H1 (cell line): ENCODE measurements around the gene KCNH5. TPM values are rescaled to one million over a fixed set of nuclear protein-coding genes. Genes with fewer than 3 reads are reported as not detected.

Source experiments
- CTCF ChIA-PET: fragments of 300-600 bp; sonication (Branson Sonifier 250); formaldehyde crosslinking; loops from one replicate; lab custom pipeline; 2021; ENCODE audit not compliant: partially characterized antibody; lab: Charles Lee
- POLR2A ChIA-PET: fragments of 300-600 bp; sonication (Branson Sonifier 250); formaldehyde crosslinking; loops from one replicate; lab custom pipeline; 2021; ENCODE audit warnings: inconsistent platforms; ENCODE audit not compliant: partially characterized antibody; lab: Charles Lee
- DNase-seq, 2 experiments: peaks; one replicate each; pipeline versions ENCODE4 v3.0.0 to v3.0.0-alpha.2; 2010 to 2022; ENCODE audit warnings: low spot score in 2 of 2, low read depth in 1 of 2, mixed read lengths in 1 of 2
- FAIRE-seq: peaks from 2 replicates; lab custom pipeline; 2011; peaks lifted over from hg19 to GRCh38; lab: Jason Lieb, UNC
- H2AFZ ChIP-seq: 2 replicates; pipeline ENCODE4 v1.8.1; 2012; ENCODE audit warnings: low read length, inconsistent platforms
- H2AK5ac ChIP-seq: 2 replicates; pipeline ENCODE4 v1.6.1; 2013; ENCODE audit warnings: low read depth, low read length
- H2BK120ac ChIP-seq: replicated peaks from 2 replicates; pipeline ENCODE3; 2013; ENCODE audit warnings: low read depth, low read length, inconsistent platforms
- H2BK12ac ChIP-seq: 2 replicates; pipeline ENCODE4 v1.6.1; 2013; ENCODE audit warnings: low read depth, low read length
- H2BK15ac ChIP-seq: 2 replicates; pipeline ENCODE4 v1.6.1; 2013; ENCODE audit warnings: low read length
- H2BK20ac ChIP-seq: 2 replicates; pipeline ENCODE4 v1.6.1; 2013; ENCODE audit warnings: low read length
- H2BK5ac ChIP-seq: 2 replicates; pipeline ENCODE4 v1.6.1; 2013; ENCODE audit warnings: low read depth, low read length
- H3K14ac ChIP-seq: 2 replicates; pipeline ENCODE4 v1.6.1; 2013; ENCODE audit warnings: inconsistent platforms; ENCODE audit not compliant: insufficient read length
- H3K18ac ChIP-seq: 2 replicates; pipeline ENCODE4 v1.6.1; 2013; ENCODE audit warnings: low read length; ENCODE audit errors: extremely low read depth
- H3K23ac ChIP-seq: 2 replicates; pipeline ENCODE4 v1.6.1; 2013; ENCODE audit warnings: inconsistent platforms; ENCODE audit not compliant: insufficient read length
- H3K23me2 ChIP-seq: 2 replicates; pipeline ENCODE4 v1.6.1; 2013; ENCODE audit warnings: low read depth, low read length
- H3K27ac ChIP-seq: 2 replicates; pipeline ENCODE4 v1.6.1; 2011; ENCODE audit warnings: low read depth, low read length, inconsistent platforms
- H3K27me3 ChIP-seq, 4 experiments: replicated peaks in 1 of 4; 1 replicate in 1 of 4; 2 replicates in 3 of 4; pipeline versions ENCODE4 v1.6.1 to v1.8.1; 2011 to 2013; ENCODE audit warnings: low read length in 3 of 4, mild to moderate bottlenecking in 3 of 4, inconsistent platforms in 2 of 4, mixed read lengths in 2 of 4, moderate library complexity in 1 of 4; ENCODE audit not compliant: control insufficient read depth in 3 of 4, insufficient read depth in 3 of 4; ENCODE audit errors: extremely low read depth in 1 of 4
- H3K36me3 ChIP-seq, 4 experiments: 2 replicates each; pipeline versions ENCODE4 v1.6.1 to v1.8.1; 2011 to 2013; ENCODE audit warnings: mild to moderate bottlenecking in 4 of 4, low read length in 3 of 4, moderate library complexity in 2 of 4, control low read depth in 1 of 4, inconsistent platforms in 1 of 4; ENCODE audit not compliant: insufficient read depth in 4 of 4, control insufficient read depth in 2 of 4
- H3K4ac ChIP-seq: replicated peaks from 2 replicates; pipeline ENCODE3; 2013; ENCODE audit warnings: low read length, low read depth, mixed read lengths, inconsistent platforms; ENCODE audit not compliant: insufficient read length
- H3K4me1 ChIP-seq, 4 experiments: replicated peaks in 1 of 4; 1 replicate in 1 of 4; 2 replicates in 3 of 4; pipeline versions ENCODE4 v1.6.1 to v1.8.1; 2011 to 2013; ENCODE audit warnings: low read length in 3 of 4, inconsistent platforms in 2 of 4, mixed read lengths in 1 of 4; ENCODE audit not compliant: insufficient read depth in 4 of 4, control insufficient read depth in 3 of 4
- H3K4me2 ChIP-seq, 2 experiments: 2 replicates each; pipeline versions ENCODE4 v1.6.1 to v1.8.1; 2011 to 2013; ENCODE audit warnings: low read depth in 2 of 2, low read length in 2 of 2, control low read depth in 1 of 2, inconsistent platforms in 1 of 2, mild to moderate bottlenecking in 1 of 2; ENCODE audit not compliant: insufficient read depth in 1 of 2
- H3K4me3 ChIP-seq, 4 experiments: fragments of 200-600, 300-600 bp in 1 of 4; sonication (generic), shearing (Covaris generic), sonication (Bioruptor Twin) in 1 of 4; 2 replicates each; pipeline versions ENCODE4 v1.5.1 to v1.8.1; 2011 to 2016; ENCODE audit warnings: low read length in 4 of 4, low read depth in 3 of 4, control low read depth in 2 of 4, inconsistent platforms in 2 of 4, mild to moderate bottlenecking in 2 of 4, mixed read lengths in 1 of 4, moderate library complexity in 1 of 4; ENCODE audit not compliant: insufficient read depth in 2 of 4; ENCODE audit errors: extremely low read depth in 1 of 4
- H3K56ac ChIP-seq: replicated peaks from 2 replicates; pipeline ENCODE3; 2013; ENCODE audit warnings: low read depth, mild to moderate bottlenecking, mixed read lengths, low read length, inconsistent platforms; ENCODE audit not compliant: insufficient read length
- H3K79me1 ChIP-seq: 2 replicates; pipeline ENCODE4 v1.6.1; 2013; ENCODE audit warnings: low read depth, low read length, control low read depth
- H3K79me2 ChIP-seq, 2 experiments: 2 replicates each; pipeline versions ENCODE4 v1.6.1 to v1.8.1; 2012 to 2013; ENCODE audit warnings: low read length in 2 of 2, mild to moderate bottlenecking in 2 of 2, inconsistent platforms in 1 of 2; ENCODE audit not compliant: insufficient read depth in 2 of 2, control insufficient read depth in 1 of 2
- H3K9ac ChIP-seq, 4 experiments: replicated peaks in 1 of 4; 1 replicate in 1 of 4; 2 replicates in 3 of 4; pipeline versions ENCODE4 v1.6.1 to v1.8.1; 2011 to 2013; ENCODE audit warnings: low read depth in 3 of 4, low read length in 3 of 4, control low read depth in 2 of 4, mild to moderate bottlenecking in 2 of 4, moderate library complexity in 2 of 4, inconsistent platforms in 1 of 4; ENCODE audit errors: extremely low read depth in 1 of 4
- H3K9me3 ChIP-seq, 2 experiments: 2 replicates each; pipeline versions ENCODE4 v1.6.1 to v1.8.1; 2012 to 2013; ENCODE audit warnings: mild to moderate bottlenecking in 2 of 2, moderate library complexity in 2 of 2, control low read depth in 1 of 2, inconsistent platforms in 1 of 2, low read depth in 1 of 2, low read length in 1 of 2, mixed read lengths in 1 of 2; ENCODE audit not compliant: insufficient read depth in 2 of 2
- H4K20me1 ChIP-seq, 2 experiments: replicated peaks in 1 of 2; 2 replicates each; pipeline versions ENCODE3 to v1.8.1; 2011 to 2013; ENCODE audit warnings: inconsistent platforms in 2 of 2, low read length in 2 of 2, mild to moderate bottlenecking in 1 of 2; ENCODE audit not compliant: insufficient read depth in 2 of 2, control insufficient read depth in 1 of 2
- H4K5ac ChIP-seq: 2 replicates; pipeline ENCODE4 v1.6.1; 2013; ENCODE audit warnings: low read length, low read depth, mixed read lengths, inconsistent platforms; ENCODE audit not compliant: insufficient read length
- H4K8ac ChIP-seq: 2 replicates; pipeline ENCODE4 v1.8.0; 2013; ENCODE audit warnings: mild to moderate bottlenecking, moderate library complexity, low read length, inconsistent platforms; ENCODE audit not compliant: insufficient read depth; ENCODE audit errors: extremely low read depth
- H4K91ac ChIP-seq: replicated peaks from 2 replicates; pipeline ENCODE3; 2013; ENCODE audit warnings: low read length, mixed read lengths, inconsistent platforms; ENCODE audit not compliant: insufficient read length
- BACH1 ChIP-seq: IDR thresholded peaks from 2 replicates; pipeline ENCODE4 v1.6.1; 2012; ENCODE audit warnings: low read length, improper control_type of control experiment
- BCL11A ChIP-seq, 2 experiments: IDR thresholded peaks; one replicate each; pipeline ENCODE4 v1.6.1; 2011; ENCODE audit warnings: low read depth in 2 of 2, low read length in 2 of 2, mild to moderate bottlenecking in 2 of 2
- CBX5 ChIP-seq: fragments of 300-800, 300-1000 bp; sonication (generic); IDR thresholded peaks from 2 replicates; pipeline ENCODE4 v1.7.1; 2016; ENCODE audit warnings: antibody characterized with exemption, low read length, low read depth
- CHD1 ChIP-seq: IDR thresholded peaks from 2 replicates; pipeline ENCODE4 v1.6.1; 2012; ENCODE audit warnings: low read depth, low read length, improper control_type of control experiment
- CREB1 ChIP-seq: IDR thresholded peaks from 2 replicates; pipeline ENCODE4 v1.6.1; 2012; ENCODE audit warnings: inconsistent platforms
- FOSL1 ChIP-seq: IDR thresholded peaks from 2 replicates; pipeline ENCODE4 v1.6.1; 2011; ENCODE audit warnings: mild to moderate bottlenecking, low read depth, low read length, moderate library complexity; ENCODE audit not compliant: insufficient read depth
- JUND ChIP-seq: IDR thresholded peaks from 2 replicates; pipeline ENCODE4 v1.6.1; 2011; ENCODE audit warnings: mild to moderate bottlenecking, improper control_type of control experiment, low read length
- KDM4A ChIP-seq: IDR thresholded peaks from one replicate; pipeline ENCODE4 v1.7.1; 2012; ENCODE audit warnings: low read depth, mild to moderate bottlenecking, moderate library complexity, low read length, inconsistent platforms; ENCODE audit not compliant: severe bottlenecking
- NANOG ChIP-seq: IDR thresholded peaks from 2 replicates; pipeline ENCODE4 v1.6.1; 2011; ENCODE audit warnings: low read length, low read depth, mild to moderate bottlenecking, inconsistent platforms; ENCODE audit not compliant: insufficient read depth, poor library complexity, severe bottlenecking
- PHF8 ChIP-seq: fragments of 200-600 bp; sonication (generic); conservative IDR thresholded peaks from 2 replicates; pipeline ENCODE4 v1.7.1; 2012; ENCODE audit warnings: low read depth, mild to moderate bottlenecking, inconsistent platforms, low read length, moderate library complexity
- RXRA ChIP-seq: IDR thresholded peaks from 2 replicates; pipeline ENCODE4 v1.6.1; 2011; ENCODE audit warnings: low read depth, mild to moderate bottlenecking, low read length, moderate library complexity; ENCODE audit not compliant: insufficient read depth
- SIX5 ChIP-seq: IDR thresholded peaks from 2 replicates; pipeline ENCODE4 v1.6.1; 2011; ENCODE audit warnings: mild to moderate bottlenecking, low read depth, low read length
- TAF1 ChIP-seq: IDR thresholded peaks from 2 replicates; pipeline ENCODE4 v1.6.1; 2011; ENCODE audit warnings: mild to moderate bottlenecking, low read depth, low read length
- ZNF274 ChIP-seq: IDR thresholded peaks from 2 replicates; pipeline ENCODE4 v1.7.0; 2012; ENCODE audit warnings: low read length, borderline replicate concordance; ENCODE audit errors: extremely low read depth
- WGBS, 2 experiments: shearing (Covaris generic) in 1 of 2; methylation state at CpG; one replicate each; pipeline versions ENCODE4 v1.1.6 to v1.1.7; 2013 to 2015; ENCODE audit warnings: low lambda C conversion rate in 2 of 2, mixed read lengths in 2 of 2, inconsistent platforms in 1 of 2, low coverage in 1 of 2, missing lambda C conversion rate in 1 of 2; ENCODE audit not compliant: insufficient replicate concordance in 2 of 2, insufficient coverage in 1 of 2, insufficient read length in 1 of 2; ENCODE audit errors: extremely low coverage in 1 of 2, missing lambda C conversion rate in 1 of 2; 5-methylcytosine and 5-hydroxymethylcytosine counted together
- polyA plus RNA-seq, 7 experiments: library from polyadenylated mRNA; depleted of rRNA in 3 of 7; stranded (reverse) in 5 of 7; unstranded in 2 of 7; fragments of >200 nt in 5 of 7; fragments of 200-250 nt in 2 of 7; gene quantifications; 1 replicate in 5 of 7; 2 replicates in 1 of 7; 4 replicates in 1 of 7; pipeline versions ENCODE4 v1.2.1 to v1.2.3, GENCODE V29; 2011 to 2013; ENCODE audit warnings: missing spikeins in 2 of 7, mixed read lengths in 2 of 7
- total RNA-seq: library from RNA; stranded (reverse); fragmentation: NEBNext Ultra II Directional; extraction: Animal tissue kit (Norgen Biotek cat#: 25700); gene quantifications from 2 replicates; pipeline ENCODE4 v1.2.1, GENCODE V29; 2021

Gene KCNH5
- total and polyA plus RNA-seq, 2 of the 8 experiments (the other 6 are each of a cell fraction or from before 2014, with no cell fraction given) = 0.24 to 0.50 TPM

DNA sequence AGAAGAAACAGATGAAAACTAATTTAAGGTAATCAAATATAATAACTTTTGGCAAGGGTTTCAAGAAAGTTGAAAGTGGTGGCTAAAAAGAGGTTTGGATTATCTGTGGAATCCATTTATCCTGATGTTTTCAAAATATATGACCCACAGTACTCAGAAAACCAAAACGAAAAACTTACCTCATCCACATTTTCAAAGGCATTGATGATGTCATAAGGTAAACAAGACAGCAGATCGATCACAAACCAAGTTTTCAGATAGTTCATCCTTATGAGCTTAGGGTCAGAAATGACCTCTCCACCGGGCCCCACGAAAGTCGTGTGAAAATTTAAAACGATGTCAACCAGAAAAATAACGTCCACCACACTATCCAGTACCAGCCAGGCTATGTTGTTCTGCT, 64.6 kb downstream of the KCNH5 start:
- no peak overlapping the region for H2BK12ac ChIP-seq
- ChIA-PET CTCF (no interaction called here), POLR2A (no interaction called here)

More for the DNA sequence above, 64.6 kb downstream of the KCNH5 start:
- H3K79me1 ChIP-seq = no peaks in the 10 kb centered on the region
- peaks cover 0 to 6% (median under 1%) of the 10 kb centered on the region in 4 experiments; a peak in 3 of 7 replicates for H3K4me1 ChIP-seq
- H2BK20ac ChIP-seq = no peak overlapping the region
- H3K9me3 ChIP-seq = no peaks in the 10 kb centered on the region
- no peaks in the 10 kb centered on the region; the same call in 1 of the 2 replicates for H3K23me2 ChIP-seq
- H4K5ac ChIP-seq = no peak overlapping the region
- H3K4me2 ChIP-seq = no peak overlapping the region
- no peak overlapping the region for H3K18ac ChIP-seq
- DNase-seq (no peak), FAIRE-seq (no peak)
- no peaks in the 10 kb centered on the region for H3K27me3 ChIP-seq
- no peaks in the 10 kb centered on the region for H3K79me2 ChIP-seq
- H3K4ac ChIP-seq = no peak overlapping the region
- H3K36me3 ChIP-seq = no peaks in the 10 kb centered on the region
- no peak overlapping the region for H3K14ac ChIP-seq
- no peak overlapping the region for H3K4me3 ChIP-seq
- H2AFZ ChIP-seq = no peak overlapping the region
- H4K91ac ChIP-seq = no peak overlapping the region
- no peak overlapping the region for H2BK5ac ChIP-seq
- no peak overlapping the region for H3K27ac ChIP-seq
- no peaks in the 10 kb centered on the region for H4K20me1 ChIP-seq
- H3K23ac ChIP-seq = no peak overlapping the region
- no peak overlapping the region for H2BK120ac ChIP-seq
- TF ChIP-seq JUND = no peak
- TF ChIP-seq NANOG = no peak
- TF ChIP-seq PHF8 = no peak
- no peak for TF ChIP-seq BCL11A (IDR thresholded peaks at IDR 0.05; ENCODE audit: low read depth in 2 of 2, low read length in 2 of 2)
- no peak for TF ChIP-seq SIX5
- no peak for TF ChIP-seq KDM4A
- TF ChIP-seq BACH1 = no peak
- no peak for TF ChIP-seq FOSL1
- no peak for TF ChIP-seq CBX5
- TF ChIP-seq RXRA = no peak
- no peak for TF ChIP-seq ZNF274
- TF ChIP-seq CREB1 = no peak
- TF ChIP-seq CHD1 = no peak
- TF ChIP-seq TAF1 = no peak
- TF ChIP-seq, all 59 proteins: peak for 0
- no peak overlapping the region for H3K56ac ChIP-seq
- 95% methylated on average over 7 of the region's 7 CpGs; no CpG with 5 or more reads in 1 of the 2 experiments for WGBS, 2 experiments
- no peak overlapping the region for H4K8ac ChIP-seq
- H2BK15ac ChIP-seq = no peak overlapping the region
- H2AK5ac ChIP-seq = no peak overlapping the region
- no peak overlapping the region for H3K9ac ChIP-seq
